Measurements from ENCODE around the gene RGSL1.

- TF ChIP-seq CTCF (IDR thresholded peaks at IDR 0.05), result no peak
- no peak for TF ChIP-seq POLR2AphosphoS5 (IDR thresholded peaks at IDR 0.05; ENCODE audit: low read depth, low read length)
- no peak for TF ChIP-seq TCF7L2 (IDR thresholded peaks at IDR 0.05; ENCODE audit: low read depth, low read length)
Measured at GRCh38 chr1:182608236-182608635, 158.3 kb downstream of the RGSL1 start.

Data from Panc1 (cell line).